ENCODE measurements around the gene STXBP5L.

The STXBP5L gene

GRCh38 chr3:121243208-121243607 is 335.2 kb downstream of the STXBP5L start:
- no peak for TF ChIP-seq CTCF (conservative IDR thresholded peaks at IDR 0.05; ENCODE audit: control insufficient read depth, insufficient read depth, low read depth, low read length)
- no peak overlapping the region for H3K4me3 ChIP-seq (ENCODE audit: control insufficient read depth, low read depth, low read length)
- no peak for DNase-seq (ENCODE audit: low read depth)

- no peak overlapping the region for H3K4me3 ChIP-seq (ENCODE audit: control insufficient read depth, low read depth, low read length)
- TF ChIP-seq CTCF (conservative IDR thresholded peaks at IDR 0.05; ENCODE audit: control insufficient read depth, insufficient read depth, low read depth, low read length): no peak
- DNase-seq (ENCODE audit: low read depth): no peak
Observed at GRCh38 chr3:121252676-121253075, 344.7 kb downstream of the STXBP5L start.

- DNase-seq (ENCODE audit: low read depth): no peak
- TF ChIP-seq CTCF (conservative IDR thresholded peaks at IDR 0.05; ENCODE audit: control insufficient read depth, insufficient read depth, low read depth, low read length): no peak
- no peak overlapping the region for H3K4me3 ChIP-seq (ENCODE audit: control insufficient read depth, low read depth, low read length)
Observed at GRCh38 chr3:121269389-121269788, 361.4 kb downstream of the STXBP5L start.

GRCh38 chr3:121274411-121274810 is 366.4 kb downstream of the STXBP5L start:
- no peak overlapping the region for H3K4me3 ChIP-seq (ENCODE audit: control insufficient read depth, low read depth, low read length)
- no peak for TF ChIP-seq CTCF (conservative IDR thresholded peaks at IDR 0.05; ENCODE audit: control insufficient read depth, insufficient read depth, low read depth, low read length)
- DNase-seq (ENCODE audit: low read depth): no peak

GRCh38 chr3:121295452-121295851 is 387.4 kb downstream of the STXBP5L start:
- DNase-seq (ENCODE audit: low read depth): no peak
- no peak overlapping the region for H3K4me3 ChIP-seq (ENCODE audit: control insufficient read depth, low read depth, low read length)
- no peak for TF ChIP-seq CTCF (conservative IDR thresholded peaks at IDR 0.05; ENCODE audit: control insufficient read depth, insufficient read depth, low read depth, low read length)

- DNase-seq (ENCODE audit: low read depth): no peak
- no peak overlapping the region for H3K4me3 ChIP-seq (ENCODE audit: control insufficient read depth, low read depth, low read length)
- no peak for TF ChIP-seq CTCF (conservative IDR thresholded peaks at IDR 0.05; ENCODE audit: control insufficient read depth, insufficient read depth, low read depth, low read length)
Observed at GRCh38 chr3:121295979-121296378, 388.0 kb downstream of the STXBP5L start.

- H3K4me3 ChIP-seq (ENCODE audit: control insufficient read depth, low read depth, low read length): no peak overlapping the region
- DNase-seq (ENCODE audit: low read depth): no peak
- TF ChIP-seq CTCF (conservative IDR thresholded peaks at IDR 0.05; ENCODE audit: control insufficient read depth, insufficient read depth, low read depth, low read length): no peak
Observed at GRCh38 chr3:121324320-121324719, 416.3 kb downstream of the STXBP5L start.

Data from fibroblast of mammary gland (primary cell).